Smooth muscle cell (in vitro differentiated cells): ENCODE results near the gene MRC2. TPM values are rescaled to one million over a fixed set of nuclear protein-coding genes. Genes with fewer than 3 reads are reported as not detected.

Source experiments
- DNase-seq: peaks from one replicate; lab custom pipeline; 2025; ENCODE audit not compliant: unreplicated experiment; lab: John Stamatoyannopoulos, UW
- H2AFZ ChIP-seq: fragments of 200-600 bp; sonication (generic); 2 replicates; pipeline ENCODE4 v1.6.0; 2016; ENCODE audit warnings: antibody characterized with exemption, low read depth, mild to moderate bottlenecking
- H3F3A ChIP-seq: fragments of 200-600 bp; sonication (generic); 2 replicates; pipeline ENCODE4 v1.6.0; 2017; ENCODE audit warnings: antibody characterized with exemption, low read depth
- H3K27ac ChIP-seq: fragments of 200-600 bp; sonication (generic); 2 replicates; pipeline ENCODE4 v1.5.1; 2016; ENCODE audit warnings: low read depth, mild to moderate bottlenecking
- H3K27me3 ChIP-seq: fragments of 200-600 bp; sonication (generic); 2 replicates; pipeline ENCODE4 v1.6.1; 2016; ENCODE audit warnings: low read depth, mild to moderate bottlenecking
- H3K36me3 ChIP-seq: fragments of 200-600 bp; sonication (generic); 2 replicates; pipeline ENCODE4 v1.5.1; 2016; ENCODE audit warnings: low read depth
- H3K4me1 ChIP-seq: fragments of 200-600 bp; sonication (generic); 2 replicates; pipeline ENCODE4 v1.5.1; 2016; ENCODE audit warnings: low read depth
- H3K4me2 ChIP-seq: fragments of 200-600 bp; sonication (generic); 2 replicates; pipeline ENCODE4 v1.6.0; 2016; ENCODE audit warnings: mild to moderate bottlenecking
- H3K4me3 ChIP-seq: fragments of 200-600 bp; sonication (generic); 2 replicates; pipeline ENCODE4 v1.5.1; 2016; ENCODE audit warnings: mild to moderate bottlenecking
- H3K79me2 ChIP-seq: fragments of 200-600 bp; sonication (generic); 2 replicates; pipeline ENCODE4 v1.6.0; 2016; ENCODE audit warnings: low read depth, mild to moderate bottlenecking
- H3K9ac ChIP-seq: fragments of 200-600 bp; sonication (generic); 2 replicates; pipeline ENCODE4 v1.6.0; 2016; ENCODE audit warnings: low read depth
- H3K9me3 ChIP-seq: fragments of 200-600 bp; sonication (generic); replicated peaks from 2 replicates; pipeline ENCODE4 v1.5.1; 2016; ENCODE audit warnings: low read depth
- H4K20me1 ChIP-seq: fragments of 200-600 bp; sonication (generic); 2 replicates; pipeline ENCODE4 v1.6.0; 2016; ENCODE audit warnings: low read depth
- CTCF ChIP-seq: fragments of 200-600 bp; sonication (generic); IDR thresholded peaks from 2 replicates; pipeline ENCODE4 v1.5.1; 2017; ENCODE audit warnings: borderline replicate concordance, mild to moderate bottlenecking, antibody characterized with exemption; ENCODE audit not compliant: insufficient read depth, poor library complexity, severe bottlenecking
- WGBS: methylation state at CpG from one replicate; pipeline ENCODE4 v1.1.7; 2016; ENCODE audit warnings: low lambda C conversion rate; 5-methylcytosine and 5-hydroxymethylcytosine counted together
- polyA plus RNA-seq: library from polyadenylated mRNA; unstranded; fragments of >200 nt; fragmentation: Nextera tagmentation; extraction: Ambion mirVana; gene quantifications from 2 replicates; pipeline ENCODE4 v1.2.1, GENCODE V29; 2016
- total RNA-seq: library from RNA; depleted of rRNA; stranded (reverse); fragments of >200 nt; gene quantifications from 2 replicates; pipeline ENCODE4 v1.2.3, GENCODE V29; 2014

Gene MRC2
- total and polyA plus RNA-seq, 2 experiments from 2014 or later: 177 to 489 TPM

GRCh38 chr17:62662855-62663254 lies 35.4 kb downstream of the MRC2 start:
- H2AFZ ChIP-seq: no peak overlapping the region
- H3K9me3 ChIP-seq: no peaks in the 10 kb centered on the region
- WGBS: 96% methylated on average over 6 of the region's 6 CpGs
- H3K4me3 ChIP-seq: no peak overlapping the region
- H3K27ac ChIP-seq: no peak overlapping the region
- H4K20me1 ChIP-seq: peaks cover 98% of the 10 kb centered on the region
- H3K79me2 ChIP-seq: peaks cover 75% of the 10 kb centered on the region
- H3K36me3 ChIP-seq: no peaks in the 10 kb centered on the region
- H3K4me1 ChIP-seq: no peaks in the 10 kb centered on the region
- no peak for TF ChIP-seq CTCF
- H3K9ac ChIP-seq: no peak overlapping the region
- no peak for DNase-seq
- no peaks in the 10 kb centered on the region for H3F3A ChIP-seq
- H3K27me3 ChIP-seq: no peaks in the 10 kb centered on the region
- no peak overlapping the region for H3K4me2 ChIP-seq

GRCh38 chr17:62663304-62663703 lies 35.8 kb downstream of the MRC2 start:
- H3K9me3 ChIP-seq: no peaks in the 10 kb centered on the region
- 90% methylated on average over 6 of the region's 6 CpGs for WGBS
- no peaks in the 10 kb centered on the region for H3K27me3 ChIP-seq
- TF ChIP-seq CTCF: no peak
- peaks cover 98% of the 10 kb centered on the region for H4K20me1 ChIP-seq
- peak overlapping the region; percentile 19 for H3K27ac ChIP-seq
- H3K4me2 ChIP-seq: no peak overlapping the region
- H3K9ac ChIP-seq: no peak overlapping the region
- peaks cover 70% of the 10 kb centered on the region for H3K79me2 ChIP-seq
- no peak for DNase-seq
- H3K36me3 ChIP-seq: no peaks in the 10 kb centered on the region
- no peaks in the 10 kb centered on the region for H3K4me1 ChIP-seq
- H3F3A ChIP-seq: no peaks in the 10 kb centered on the region
- H2AFZ ChIP-seq: no peak overlapping the region
- no peak overlapping the region for H3K4me3 ChIP-seq

- DNase-seq: no peak
- Histone ChIP-seq H3K27ac (no peak overlapping the region), H2AFZ (no peak overlapping the region), H3K4me1 (no peaks in the 10 kb centered on the region), H3K4me2 (no peak overlapping the region), H3F3A (peaks cover 1% of the 10 kb centered on the region), H3K79me2 (peaks cover 58% of the 10 kb centered on the region), H3K9me3 (no peaks in the 10 kb centered on the region), H3K4me3 (no peak overlapping the region), H3K27me3 (no peaks in the 10 kb centered on the region), H3K36me3 (no peaks in the 10 kb centered on the region), H4K20me1 (peaks cover 97% of the 10 kb centered on the region), H3K9ac (no peak overlapping the region)
- WGBS: 99% methylated on average over 25 of the region's 25 CpGs
- TF ChIP-seq CTCF: no peak
These were observed 37.1 kb downstream of the MRC2 start for GRCh38 chr17:62664336-62665120.

- no peak overlapping the region for H3K4me2 ChIP-seq
- H4K20me1 ChIP-seq: peaks cover 97% of the 10 kb centered on the region
- H3F3A ChIP-seq: peaks cover 4% of the 10 kb centered on the region
- 97% methylated on average over 3 of the region's 3 CpGs for WGBS
- no peak for DNase-seq
- H3K27ac ChIP-seq: no peak overlapping the region
- no peak for TF ChIP-seq CTCF
- no peak overlapping the region for H3K4me3 ChIP-seq
- H3K36me3 ChIP-seq: no peaks in the 10 kb centered on the region
- H2AFZ ChIP-seq: no peak overlapping the region
- no peak overlapping the region for H3K9ac ChIP-seq
- H3K79me2 ChIP-seq: peaks cover 51% of the 10 kb centered on the region
- no peaks in the 10 kb centered on the region for H3K27me3 ChIP-seq
- H3K9me3 ChIP-seq: no peaks in the 10 kb centered on the region
- no peaks in the 10 kb centered on the region for H3K4me1 ChIP-seq
These were observed 38.1 kb downstream of the MRC2 start for GRCh38 chr17:62665599-62665998.
